Raji (cell line): ENCODE measurements around the gene PTPDC1.

Source experiments
- POLR2A ChIP-seq: IDR thresholded peaks from 2 replicates; pipeline ENCODE4 v1.6.1; 2011; ENCODE audit warnings: low read depth, low read length, control low read depth; ENCODE audit not compliant: insufficient read depth

Gene PTPDC1

DNA sequence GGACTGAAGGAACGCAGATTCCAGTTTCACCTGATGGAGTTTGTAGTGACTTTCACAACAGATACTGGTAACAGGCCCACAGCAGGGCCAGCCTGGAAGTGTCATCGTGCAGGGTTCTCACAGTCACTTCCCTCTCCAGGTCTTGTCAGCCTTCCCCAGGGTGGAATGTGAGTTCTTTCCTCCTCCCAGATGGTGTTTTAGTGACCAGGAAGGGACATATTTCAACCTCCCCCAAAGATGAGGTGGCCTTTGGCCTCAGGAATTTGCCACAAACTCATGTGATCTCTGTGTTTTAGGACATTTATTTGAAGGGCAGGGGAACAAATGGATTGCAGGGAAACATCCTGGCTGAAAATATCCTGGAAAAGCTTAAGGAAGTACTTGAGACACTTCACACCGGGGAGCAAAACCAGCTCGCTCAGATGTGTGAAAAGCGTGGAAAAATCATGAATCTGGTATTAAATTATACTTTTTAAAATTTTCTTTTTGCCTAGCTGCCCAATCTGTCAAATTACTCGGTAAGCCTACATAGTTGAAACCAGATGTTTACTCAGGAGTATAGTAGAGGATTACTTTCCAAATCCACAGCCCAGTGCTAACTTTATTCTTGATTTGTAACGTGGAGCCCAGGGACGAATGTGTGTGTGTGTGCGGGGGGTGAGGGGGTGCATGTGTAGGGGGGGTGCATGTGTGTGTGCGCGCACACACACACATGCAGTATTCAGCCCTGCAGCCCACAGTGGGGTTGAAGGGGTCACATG lies 66.8 kb downstream of the PTPDC1 start:
- TF ChIP-seq POLR2A = no peak

- no peak for TF ChIP-seq POLR2A
These were observed 69.6 kb downstream of the PTPDC1 start for GRCh38 chr9:94153905-94154304.

GRCh38 chr9:94156348-94157049 lies 72.2 kb downstream of the PTPDC1 start:
- no peak for TF ChIP-seq POLR2A

GRCh38 chr9:94157050-94157801 lies 73.0 kb downstream of the PTPDC1 start:
- TF ChIP-seq POLR2A = no peak
